IPS-18c (cell line): ENCODE results near the gene KIRREL2.
"Not testable (repeated sequence)": the region's sequence is repeated elsewhere in the genome, so short reads cannot be mapped to it uniquely, and the experiment has no call there.

Experiments used
- H3K4me3 ChIP-seq: 2 replicates; pipeline ENCODE4 v1.7.0; 2013; ENCODE audit warnings: low read depth, mild to moderate bottlenecking, low read length, moderate library complexity; ENCODE audit not compliant: insufficient read depth
- H3K9me3 ChIP-seq: one replicate; pipeline ENCODE4 v1.6.1; 2013; ENCODE audit warnings: mild to moderate bottlenecking, low read length, moderate library complexity; ENCODE audit not compliant: control insufficient read depth, insufficient read depth

KIRREL2 gene

DNA sequence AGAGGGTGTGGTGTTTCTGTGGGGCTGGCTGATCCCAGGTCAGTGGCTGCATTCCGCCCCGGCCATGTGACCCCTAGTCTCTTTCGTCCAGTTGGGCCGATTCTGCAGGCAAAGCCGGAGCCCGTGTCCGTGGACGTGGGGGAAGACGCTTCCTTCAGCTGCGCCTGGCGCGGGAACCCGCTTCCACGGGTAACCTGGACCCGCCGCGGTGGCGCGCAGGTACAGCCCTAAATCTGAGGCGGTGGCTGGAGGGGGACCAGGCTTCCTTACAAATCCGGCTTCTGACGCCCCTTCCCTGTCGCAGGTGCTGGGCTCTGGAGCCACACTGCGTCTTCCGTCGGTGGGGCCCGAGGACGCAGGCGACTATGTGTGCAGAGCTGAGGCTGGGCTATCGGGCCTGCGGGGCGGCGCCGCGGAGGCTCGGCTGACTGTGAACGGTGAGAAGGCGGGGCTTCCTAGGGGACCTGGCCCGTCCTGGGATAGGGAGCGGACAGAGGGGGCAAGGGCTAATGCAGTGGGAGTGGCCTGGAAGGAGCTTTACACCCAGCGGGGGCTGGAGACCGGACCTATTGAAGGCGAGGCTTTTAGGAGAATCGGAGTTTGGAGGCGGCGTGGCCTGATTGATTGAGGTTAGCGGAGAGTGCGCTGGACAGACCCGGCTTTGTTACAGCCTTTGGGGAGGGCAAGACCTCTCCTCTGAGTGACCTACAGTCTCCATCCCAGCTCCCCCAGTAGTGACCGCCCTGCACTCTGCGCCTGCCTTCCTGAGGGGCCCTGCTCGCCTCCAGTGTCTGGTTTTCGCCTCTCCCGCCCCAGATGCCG, 4.3 kb downstream of the KIRREL2 start:
- H3K4me3 ChIP-seq: peak overlapping the region; percentile 65
- H3K9me3 ChIP-seq: no peaks in the 10 kb centered on the region

DNA sequence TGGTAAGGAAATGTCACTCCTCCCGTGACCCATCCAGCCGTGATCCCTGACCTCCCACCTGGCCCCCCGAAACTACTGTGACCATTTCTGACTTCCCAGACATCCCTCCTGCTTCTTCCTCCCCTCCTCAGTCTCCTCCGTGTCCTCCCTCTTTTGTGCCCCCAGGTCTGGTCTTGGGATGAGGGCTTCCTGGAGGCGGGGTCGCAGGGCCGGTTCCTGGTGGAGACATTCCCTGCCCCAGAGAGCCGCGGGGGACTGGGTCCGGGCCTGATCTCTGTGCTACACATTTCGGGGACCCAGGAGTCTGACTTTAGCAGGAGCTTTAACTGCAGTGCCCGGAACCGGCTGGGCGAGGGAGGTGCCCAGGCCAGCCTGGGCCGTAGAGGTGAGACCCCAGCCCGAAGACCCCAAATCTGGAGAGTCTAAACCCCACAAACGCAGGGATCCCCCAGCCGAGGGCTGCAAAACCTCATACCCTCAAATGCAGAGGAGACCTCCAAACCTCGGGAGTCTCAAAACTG, 5.0 kb downstream of the KIRREL2 start:
- H3K4me3 ChIP-seq: peak overlapping the region; percentile 65; the same call in 1 of the 2 replicates

DNA sequence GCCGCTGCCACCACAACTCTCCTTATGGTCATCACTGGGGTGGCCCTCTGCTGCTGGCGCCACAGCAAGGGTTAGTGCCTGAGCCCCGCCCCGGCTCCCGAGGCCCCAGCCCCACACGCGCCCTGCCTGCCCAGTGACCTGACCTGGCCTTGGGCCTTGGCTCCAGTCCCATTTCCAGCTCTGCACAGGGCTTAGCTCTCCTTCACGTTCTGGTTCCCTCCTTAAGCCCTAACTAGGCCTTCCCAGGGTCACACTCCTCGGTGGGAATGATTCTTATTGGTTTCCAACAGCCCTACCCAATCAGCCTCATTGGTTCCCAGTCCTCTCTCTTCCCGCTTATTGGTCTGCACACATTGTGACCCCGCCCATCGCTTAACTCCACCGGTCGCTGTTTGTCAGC, 5.8 kb downstream of the KIRREL2 start:
- Histone ChIP-seq H3K4me3 (no peak overlapping the region), H3K9me3 (no peaks in the 10 kb centered on the region)

More for the DNA sequence above, 5.0 kb downstream of the KIRREL2 start:
- H3K9me3 ChIP-seq: no peaks in the 10 kb centered on the region

DNA sequence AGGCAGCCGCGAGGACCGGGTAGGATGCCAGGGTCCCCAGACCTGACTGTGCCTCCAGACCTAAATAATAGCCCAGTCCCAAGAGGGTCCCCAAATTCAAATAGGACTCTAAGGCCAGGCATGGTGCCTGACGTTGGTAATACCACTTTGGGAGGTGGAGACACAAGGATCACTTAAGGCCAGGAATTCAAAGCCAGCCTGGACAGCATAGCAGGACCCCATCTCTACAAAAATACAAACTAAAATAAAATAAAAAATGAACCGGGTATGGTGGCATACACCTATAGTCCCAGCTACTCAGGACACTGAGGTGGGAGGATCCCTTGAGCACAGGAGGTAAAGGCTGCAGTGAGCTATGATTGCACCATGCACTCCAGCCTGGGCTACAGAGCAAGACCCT, 6.3 kb downstream of the KIRREL2 start:
- no peak overlapping the region for H3K4me3 ChIP-seq

DNA sequence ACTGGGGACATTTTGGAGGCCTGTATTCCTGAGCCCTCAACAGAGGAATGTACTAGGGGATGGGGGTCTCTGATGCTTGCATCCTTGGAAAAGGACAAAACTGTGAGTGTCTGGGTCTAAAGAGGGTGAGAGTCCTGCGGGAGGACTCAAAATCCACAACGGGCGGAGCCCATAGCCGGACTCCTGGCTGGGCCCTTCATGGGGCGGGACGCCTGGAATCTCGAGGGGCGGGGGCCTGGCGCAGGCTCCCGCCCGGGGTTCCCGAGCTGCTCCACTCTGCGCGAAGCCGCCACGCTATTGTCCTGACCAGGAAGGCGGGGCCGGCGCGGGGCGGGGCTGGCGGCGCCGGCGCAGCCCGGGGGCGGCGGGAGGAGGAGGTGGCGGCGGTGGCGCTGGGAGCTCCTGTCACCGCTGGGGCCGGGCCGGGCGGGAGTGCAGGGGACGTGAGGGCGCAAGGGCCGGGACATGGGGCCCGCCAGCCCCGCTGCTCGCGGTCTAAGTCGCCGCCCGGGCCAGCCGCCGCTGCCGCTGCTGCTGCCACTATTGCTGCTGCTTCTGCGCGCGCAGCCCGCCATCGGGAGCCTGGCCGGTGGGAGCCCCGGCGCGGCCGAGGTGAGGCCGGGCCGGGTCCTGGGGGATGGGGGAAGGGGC, 11.6 kb downstream of the KIRREL2 start, which contains the start of gene APLP1:
APLP1 (plus strand) TSS at position 403 of the 651 bp plus-strand sequence; CDS start at position 466, 63 bp downstream.
- Histone ChIP-seq H3K4me3 (peak within 1 kb of the TSS; percentile 71), H3K9me3 (peaks cover 2% of the 10 kb centered on the region)

More for the DNA sequence above, 6.3 kb downstream of the KIRREL2 start:
- no peaks in the 10 kb centered on the region for H3K9me3 ChIP-seq

DNA sequence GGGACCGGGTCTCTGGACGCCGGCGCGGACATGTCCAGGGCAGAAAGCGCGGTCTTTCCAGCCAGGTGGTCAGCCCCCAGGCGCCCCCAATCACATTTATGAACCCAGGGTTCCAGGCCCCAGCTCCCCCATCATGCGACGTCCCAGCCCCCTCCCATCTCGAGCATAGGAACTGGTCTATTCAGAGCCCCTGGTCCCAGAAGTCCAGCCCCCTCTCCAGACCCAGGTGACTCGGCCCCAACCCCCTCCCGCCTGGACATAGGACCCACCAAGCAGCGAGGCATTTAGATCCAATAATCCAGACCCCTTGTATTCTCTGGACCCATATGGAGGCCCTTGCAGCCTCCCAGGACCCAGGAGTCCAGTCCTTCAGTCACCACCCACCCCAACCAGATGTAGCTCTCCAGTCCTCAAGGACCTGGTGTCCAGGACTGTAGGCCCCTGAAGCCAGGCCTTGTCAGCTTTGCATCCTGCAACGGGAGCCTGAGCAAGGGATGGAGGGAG, 12.2 kb downstream of the KIRREL2 start:
- peaks cover 2% of the 10 kb centered on the region for H3K9me3 ChIP-seq
- H3K4me3 ChIP-seq: peak overlapping the region; percentile 71

DNA sequence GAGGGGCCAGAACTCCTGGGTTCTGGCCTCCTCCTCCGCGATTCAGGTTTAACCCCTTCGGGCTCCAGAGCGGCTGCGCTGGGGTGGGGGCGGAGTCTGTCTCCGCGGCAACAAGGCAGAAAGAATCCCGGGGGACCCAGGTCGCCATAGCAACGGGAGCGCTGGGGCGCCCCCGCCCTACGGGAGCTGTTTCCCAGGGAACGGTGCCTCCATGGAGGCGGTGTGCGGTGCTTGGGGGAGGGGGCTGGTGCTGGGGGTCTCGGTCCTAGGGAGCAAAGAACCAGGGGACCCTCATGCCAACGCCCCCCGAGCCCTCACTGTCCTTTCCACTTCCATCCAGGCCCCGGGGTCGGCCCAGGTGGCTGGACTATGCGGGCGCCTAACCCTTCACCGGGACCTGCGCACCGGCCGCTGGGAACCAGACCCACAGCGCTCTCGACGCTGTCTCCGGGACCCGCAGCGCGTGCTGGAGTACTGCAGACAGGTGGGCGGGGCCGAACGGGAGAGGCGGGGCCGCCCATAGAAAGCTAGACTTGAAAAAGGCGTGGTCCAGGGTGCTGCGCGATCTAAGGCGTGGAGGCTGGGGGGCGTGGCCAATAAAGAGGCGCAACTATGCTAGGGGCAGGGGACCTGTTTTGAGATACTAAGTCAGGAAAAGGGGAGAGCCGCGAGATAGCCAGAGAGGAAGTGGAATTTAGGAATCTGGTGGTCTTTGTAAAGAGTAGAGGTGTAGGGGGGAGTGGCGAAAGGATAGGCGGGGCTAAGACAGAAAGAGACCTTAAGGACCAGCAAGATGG, 12.8 kb downstream of the KIRREL2 start:
- Histone ChIP-seq H3K9me3 (peaks cover 2% of the 10 kb centered on the region), H3K4me3 (peak overlapping the region; percentile 71)

DNA sequence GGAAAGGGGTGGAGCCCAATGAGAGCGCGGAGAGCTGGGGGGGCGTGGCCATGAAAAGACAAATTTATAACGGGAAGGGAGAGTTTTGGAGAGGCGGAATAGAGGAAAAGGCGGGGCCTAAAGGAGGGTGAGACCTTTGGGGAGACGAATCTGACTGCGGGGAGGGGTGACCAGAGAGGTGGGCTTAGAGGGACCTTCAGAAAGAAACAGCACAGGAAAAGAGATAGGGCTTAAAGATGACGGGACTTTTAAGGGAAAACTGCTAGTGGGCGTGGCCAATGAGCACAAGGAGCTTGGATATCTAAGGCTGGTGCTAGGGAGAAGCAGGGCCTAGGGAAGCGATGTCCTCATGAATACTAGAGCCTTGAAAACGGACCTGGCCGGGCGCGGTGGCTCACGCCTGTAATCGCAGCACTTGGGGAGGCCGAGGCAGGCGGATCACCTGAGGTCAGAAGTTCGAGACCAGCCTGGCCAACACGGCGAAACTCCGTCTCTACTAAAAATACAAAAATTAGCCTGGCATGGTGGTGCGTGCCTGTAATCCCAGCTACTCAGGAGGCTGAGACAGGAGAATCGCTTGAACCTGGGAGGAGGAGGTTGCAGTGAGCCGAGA, 13.5 kb downstream of the KIRREL2 start:
- not testable (repeated sequence) for H3K9me3 ChIP-seq
- peak overlapping the region; percentile 71; the same call in 1 of the 2 replicates for H3K4me3 ChIP-seq

DNA sequence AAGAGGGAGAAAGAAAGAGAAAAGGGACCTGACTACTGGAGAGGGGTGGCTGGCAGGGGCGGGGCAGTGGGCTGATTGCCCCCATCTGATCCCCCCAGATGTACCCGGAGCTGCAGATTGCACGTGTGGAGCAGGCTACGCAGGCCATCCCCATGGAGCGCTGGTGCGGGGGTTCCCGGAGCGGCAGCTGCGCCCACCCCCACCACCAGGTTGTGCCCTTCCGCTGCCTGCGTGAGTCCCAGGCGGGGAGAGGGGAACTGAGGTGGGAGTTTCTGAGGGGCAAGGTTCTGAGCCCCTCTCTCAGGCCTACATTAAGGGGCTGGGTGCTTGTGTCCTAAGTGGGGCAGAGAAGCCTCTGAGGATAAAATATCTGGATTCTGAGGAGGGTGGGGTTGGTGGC, 14.1 kb downstream of the KIRREL2 start:
- Histone ChIP-seq H3K9me3 (peaks cover 2% of the 10 kb centered on the region), H3K4me3 (no peak overlapping the region)

DNA sequence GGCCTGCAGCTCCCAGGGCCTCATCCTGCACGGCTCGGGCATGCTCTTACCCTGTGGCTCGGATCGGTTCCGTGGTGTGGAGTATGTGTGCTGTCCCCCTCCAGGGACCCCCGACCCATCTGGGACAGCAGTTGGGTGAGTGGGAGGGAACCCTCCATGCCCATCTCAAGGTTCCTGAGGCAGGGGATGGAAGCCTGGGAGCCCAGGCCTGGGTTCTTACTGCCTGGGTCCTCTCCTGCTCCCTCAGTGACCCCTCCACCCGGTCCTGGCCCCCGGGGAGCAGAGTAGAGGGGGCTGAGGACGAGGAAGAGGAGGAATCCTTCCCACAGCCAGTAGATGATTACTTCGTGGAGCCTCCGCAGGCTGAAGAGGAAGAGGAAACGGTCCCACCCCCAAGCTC, 14.9 kb downstream of the KIRREL2 start:
- H3K9me3 ChIP-seq: peaks cover 2% of the 10 kb centered on the region
- H3K4me3 ChIP-seq: no peak overlapping the region

DNA sequence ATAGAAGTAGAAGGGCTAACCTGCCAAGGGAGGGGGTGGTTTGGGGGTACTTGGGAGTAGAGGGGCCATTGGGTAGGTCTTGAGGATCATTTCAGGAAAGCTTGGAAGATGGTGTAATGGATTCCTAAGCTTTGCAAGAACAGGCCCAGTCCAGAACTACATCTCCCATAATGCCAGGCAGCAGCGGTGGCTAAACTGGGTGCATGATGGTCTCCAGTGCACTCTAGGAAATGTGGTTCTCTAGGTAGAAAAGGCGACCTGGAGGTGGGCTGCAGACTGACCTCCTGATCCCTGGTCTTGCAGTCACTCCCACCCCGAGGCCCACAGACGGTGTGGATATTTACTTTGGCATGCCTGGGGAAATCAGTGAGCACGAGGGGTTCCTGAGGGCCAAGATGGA, 15.5 kb downstream of the KIRREL2 start:
- Histone ChIP-seq H3K4me3 (no peak overlapping the region), H3K9me3 (peaks cover 2% of the 10 kb centered on the region)

DNA sequence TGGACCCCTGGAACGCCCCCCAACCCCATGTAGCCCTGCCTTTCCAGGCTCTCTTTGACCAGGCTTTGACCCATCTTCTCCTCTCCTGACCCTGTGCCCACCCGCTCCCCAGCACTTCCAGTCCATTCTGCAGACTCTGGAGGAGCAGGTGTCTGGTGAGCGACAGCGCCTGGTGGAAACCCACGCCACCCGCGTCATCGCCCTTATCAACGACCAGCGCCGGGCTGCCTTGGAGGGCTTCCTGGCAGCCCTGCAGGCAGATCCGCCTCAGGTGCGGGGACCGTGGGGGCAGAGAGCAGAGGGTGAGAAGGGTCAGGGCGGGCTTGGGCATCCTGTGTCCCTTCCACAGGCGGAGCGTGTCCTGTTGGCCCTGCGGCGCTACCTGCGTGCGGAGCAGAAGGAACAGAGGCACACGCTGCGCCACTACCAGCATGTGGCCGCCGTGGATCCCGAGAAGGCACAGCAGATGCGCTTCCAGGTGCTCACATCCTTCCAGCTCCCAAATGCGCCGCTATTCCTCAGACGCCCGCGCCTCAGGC, 17.8 kb downstream of the KIRREL2 start:
- Histone ChIP-seq H3K4me3 (no peak overlapping the region), H3K9me3 (peaks cover 2% of the 10 kb centered on the region)

DNA sequence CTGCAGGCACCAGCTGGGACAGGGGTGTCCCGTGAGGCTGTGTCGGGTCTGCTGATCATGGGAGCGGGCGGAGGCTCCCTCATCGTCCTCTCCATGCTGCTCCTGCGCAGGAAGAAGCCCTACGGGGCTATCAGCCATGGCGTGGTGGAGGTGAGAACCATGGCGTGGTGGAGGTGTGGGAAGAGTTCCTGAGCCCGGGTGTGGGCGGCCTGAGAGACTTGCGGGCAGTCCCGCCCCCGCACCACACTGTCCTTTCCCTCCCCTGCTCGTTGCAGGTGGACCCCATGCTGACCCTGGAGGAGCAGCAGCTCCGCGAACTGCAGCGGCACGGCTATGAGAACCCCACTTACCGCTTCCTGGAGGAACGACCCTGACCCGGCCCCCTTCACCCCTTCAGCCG, 22.4 kb downstream of the KIRREL2 start:
- Histone ChIP-seq H3K9me3 (no peaks in the 10 kb centered on the region), H3K4me3 (no peak overlapping the region)

DNA sequence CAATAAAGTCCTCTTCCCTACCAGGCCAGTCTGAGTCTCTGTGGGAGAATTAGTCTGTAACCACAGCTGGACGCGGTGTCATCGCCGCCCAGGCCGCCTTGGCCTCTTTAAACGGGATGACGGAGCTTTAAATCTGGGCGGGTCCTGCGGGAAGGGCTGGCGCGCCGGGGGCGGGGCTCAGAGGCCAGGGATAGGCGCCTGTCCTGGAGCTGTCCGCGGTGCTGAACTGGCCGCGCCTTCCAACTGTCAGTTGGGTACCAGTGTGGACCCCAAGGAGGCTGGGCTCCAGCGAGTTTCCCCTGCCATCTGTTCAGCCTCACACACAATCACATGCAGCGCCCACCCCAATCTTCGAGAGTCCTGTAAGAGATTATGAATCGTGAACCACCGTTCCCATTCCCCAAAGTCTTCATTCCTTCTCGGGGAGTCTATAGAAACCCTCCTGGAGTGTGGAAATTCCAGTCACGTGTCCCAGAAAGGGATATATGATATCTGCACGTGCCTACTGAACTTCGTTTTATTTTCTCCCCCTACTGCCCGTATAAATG, 23.1 kb downstream of the KIRREL2 start:
- H3K9me3 ChIP-seq: no peaks in the 10 kb centered on the region
- H3K4me3 ChIP-seq: no peak overlapping the region

DNA sequence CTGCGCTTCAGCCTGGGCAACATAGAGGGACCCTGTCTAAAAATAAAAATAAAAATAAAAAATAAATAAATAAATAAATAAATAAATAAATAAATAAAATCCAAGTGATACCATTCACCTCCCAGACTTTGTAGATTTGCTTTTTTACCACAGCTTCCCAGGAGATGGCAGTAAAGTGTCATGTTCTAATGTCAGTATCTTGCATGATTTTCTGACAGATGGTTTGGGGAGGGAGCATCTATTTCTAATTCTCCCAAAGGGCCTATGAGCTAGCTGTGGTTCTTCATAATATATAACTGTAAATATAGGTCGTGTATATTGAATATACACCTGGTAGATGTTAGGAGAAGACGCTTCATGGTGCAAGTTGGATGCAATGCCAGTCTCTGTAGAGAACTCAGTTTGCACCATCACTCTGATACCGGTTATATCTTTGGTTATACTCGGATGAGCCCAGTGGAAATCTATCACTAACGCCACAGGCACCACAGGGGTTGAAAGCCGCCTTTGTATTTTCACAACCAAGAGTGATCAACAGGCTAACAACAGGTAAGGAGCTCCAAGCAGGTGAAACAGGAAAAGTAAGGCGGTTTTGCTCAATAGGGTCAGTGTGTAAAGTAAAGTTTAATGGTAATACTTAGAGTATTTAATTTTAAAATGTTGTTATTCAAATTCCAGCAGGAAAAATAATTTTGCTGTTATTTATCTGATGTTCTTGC, 25.6 kb downstream of the KIRREL2 start:
- Histone ChIP-seq H3K9me3 (no peaks in the 10 kb centered on the region), H3K4me3 (no peak overlapping the region)

DNA sequence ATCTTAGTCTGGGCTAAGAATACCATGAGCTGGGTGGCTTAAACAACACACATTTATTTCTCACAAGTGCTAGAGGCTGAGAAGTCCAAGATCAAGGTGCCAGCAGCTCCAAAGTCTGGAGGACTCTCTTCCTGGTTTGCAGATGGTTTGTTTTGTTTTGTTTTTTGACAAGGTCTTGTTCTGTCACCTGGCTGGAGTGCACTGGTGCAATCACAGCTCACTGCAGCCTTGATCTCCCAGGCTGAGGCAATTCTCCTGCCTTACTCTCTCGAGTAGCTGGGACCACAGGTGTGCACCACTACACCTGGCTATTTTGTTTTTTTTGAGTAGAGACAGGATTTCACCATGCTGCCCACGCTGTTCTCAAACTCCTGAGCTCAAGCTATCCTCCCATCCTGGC, 27.2 kb downstream of the KIRREL2 start:
- H3K4me3 ChIP-seq: no peak overlapping the region
- no peaks in the 10 kb centered on the region for H3K9me3 ChIP-seq
